ENCODE measurements around the gene FOXP1.

DNA sequence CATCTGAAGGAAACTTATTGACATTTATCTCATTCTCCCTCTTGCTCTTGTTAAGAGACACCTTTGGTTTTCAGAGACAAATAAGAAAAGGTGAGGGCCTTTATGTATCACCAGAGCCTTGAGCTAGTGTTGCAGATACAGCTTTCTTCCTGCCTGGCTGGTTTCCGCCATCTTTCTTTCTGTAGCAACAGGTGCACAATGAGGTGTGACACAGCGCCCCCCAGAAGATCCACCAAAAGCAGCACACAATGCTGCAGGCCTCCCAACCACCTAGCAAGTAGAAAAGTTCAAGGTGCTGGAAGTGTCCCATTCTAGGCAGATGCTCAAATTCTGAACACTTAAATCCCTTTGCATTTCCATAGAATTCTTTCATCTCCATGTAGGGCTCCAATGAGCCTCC is 106.6 kb downstream of the FOXP1 start:
- TF ChIP-seq CTCF (conservative IDR thresholded peaks at IDR 0.05 in 1 of 2, IDR thresholded peaks at IDR 0.05 in 1 of 2; ENCODE audit: extremely low read depth in 1 of 2, insufficient read depth in 1 of 2, low read depth in 1 of 2, low read length in 2 of 2) (no peak), EZH2 (IDR thresholded peaks at IDR 0.05; ENCODE audit: borderline replicate concordance, low read length) (no peak)

All from mammary epithelial cell (primary cell).